ENCODE results near the gene KCNQ2.

DNA sequence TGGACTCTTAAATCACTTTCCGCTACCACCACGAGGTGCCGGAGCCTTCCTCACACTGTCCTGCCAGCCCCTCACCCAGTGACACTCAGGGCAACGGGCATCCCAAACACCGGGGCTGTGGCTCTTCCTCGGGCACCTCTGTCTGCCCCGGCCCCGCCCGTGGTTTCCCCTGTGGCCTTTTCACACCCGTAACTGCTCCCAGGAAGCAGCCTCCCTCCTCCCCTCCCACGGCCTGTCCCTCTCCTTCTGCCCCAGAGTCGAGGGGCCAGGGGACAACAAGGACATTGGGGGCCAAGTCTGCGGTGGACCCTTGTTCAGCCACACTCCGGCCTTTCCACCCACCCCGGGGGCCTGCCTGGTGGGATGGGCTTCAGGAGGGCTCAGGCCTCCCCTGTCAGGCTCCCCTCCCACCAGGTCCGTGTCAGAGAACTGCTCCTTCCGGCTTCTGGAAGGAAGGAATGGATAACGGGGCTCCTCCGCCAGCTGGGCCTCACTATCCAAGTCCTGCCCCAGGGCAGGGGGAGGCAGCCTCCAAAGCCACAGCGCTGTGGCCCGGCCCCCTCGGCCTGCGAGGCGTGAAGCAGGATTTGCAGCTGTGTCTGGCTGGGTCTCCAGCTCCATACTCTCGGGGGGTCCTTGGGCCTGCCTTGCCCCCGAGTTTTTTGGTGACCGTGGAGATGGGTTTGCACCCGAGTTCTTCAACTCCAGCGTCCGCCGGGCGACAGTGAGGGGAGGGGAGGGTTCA, 56.6 kb downstream of the KCNQ2 start:
- TF ChIP-seq, protein P1, sequence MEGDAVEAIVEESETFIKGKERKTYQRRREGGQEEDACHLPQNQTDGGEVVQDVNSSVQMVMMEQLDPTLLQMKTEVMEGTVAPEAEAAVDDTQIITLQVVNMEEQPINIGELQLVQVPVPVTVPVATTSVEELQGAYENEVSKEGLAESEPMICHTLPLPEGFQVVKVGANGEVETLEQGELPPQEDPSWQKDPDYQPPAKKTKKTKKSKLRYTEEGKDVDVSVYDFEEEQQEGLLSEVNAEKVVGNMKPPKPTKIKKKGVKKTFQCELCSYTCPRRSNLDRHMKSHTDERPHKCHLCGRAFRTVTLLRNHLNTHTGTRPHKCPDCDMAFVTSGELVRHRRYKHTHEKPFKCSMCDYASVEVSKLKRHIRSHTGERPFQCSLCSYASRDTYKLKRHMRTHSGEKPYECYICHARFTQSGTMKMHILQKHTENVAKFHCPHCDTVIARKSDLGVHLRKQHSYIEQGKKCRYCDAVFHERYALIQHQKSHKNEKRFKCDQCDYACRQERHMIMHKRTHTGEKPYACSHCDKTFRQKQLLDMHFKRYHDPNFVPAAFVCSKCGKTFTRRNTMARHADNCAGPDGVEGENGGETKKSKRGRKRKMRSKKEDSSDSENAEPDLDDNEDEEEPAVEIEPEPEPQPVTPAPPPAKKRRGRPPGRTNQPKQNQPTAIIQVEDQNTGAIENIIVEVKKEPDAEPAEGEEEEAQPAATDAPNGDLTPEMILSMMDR (IDR thresholded peaks at IDR 0.05) = no peak
- TF ChIP-seq POLR2AphosphoS5 (IDR thresholded peaks at IDR 0.05) = no peak
- TF ChIP-seq POLR2A (IDR thresholded peaks at IDR 0.05) = no peak

Data from prostate gland (tissue), 2 donors.